Measurements from ENCODE around the gene ANKFN1. TPM values are rescaled to one million over a fixed set of nuclear protein-coding genes. Genes with fewer than 3 reads are reported as not detected.

Gene ANKFN1
- polyA plus RNA-seq, 3 donors, result not detected

DNA sequence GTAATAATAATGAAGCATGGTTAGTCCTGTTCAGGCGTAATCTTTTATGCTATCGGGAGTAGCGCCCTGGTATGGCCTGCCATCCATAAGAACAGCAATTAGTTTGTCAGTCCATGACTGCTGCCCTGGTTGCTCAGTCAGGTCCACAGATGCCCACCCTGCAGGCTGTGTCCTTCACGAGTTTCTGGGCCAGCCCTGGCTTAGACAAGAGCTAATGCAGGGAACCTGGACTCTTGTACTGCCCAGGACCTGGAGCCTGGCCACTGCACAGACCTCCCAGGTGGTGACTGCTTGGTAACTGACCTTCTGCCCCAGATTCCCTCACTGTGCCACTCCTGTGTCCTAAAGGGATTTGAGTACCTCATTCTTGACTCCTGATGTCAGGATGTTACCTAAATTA, 279.2 kb downstream of the ANKFN1 start:
- Histone ChIP-seq H2AFZ (ENCODE audit: insufficient read depth, low read depth, low read length, poor library complexity, severe bottlenecking) (no peak overlapping the region), H3K27me3 (ENCODE audit: control insufficient read depth in 2 of 2, insufficient read depth in 2 of 2, low read length in 2 of 2) (no peaks in the 10 kb centered on the region), H3K4me3 (replicated peaks in 1 of 3; ENCODE audit: low read depth in 2 of 3, low read length in 3 of 3) (no peak overlapping the region), H3K79me2 (ENCODE audit: insufficient read depth, low read length) (no peaks in the 10 kb centered on the region), H3K27ac (ENCODE audit: low read depth in 1 of 2, low read length in 2 of 2) (no peak overlapping the region), H3K9me3 (replicated peaks in 1 of 2; ENCODE audit: control insufficient read depth in 1 of 2, insufficient read depth in 1 of 2, low read length in 2 of 2) (no peaks in the 10 kb centered on the region), H3K36me3 (replicated peaks in 1 of 2; ENCODE audit: control insufficient read depth in 1 of 2, insufficient read depth in 2 of 2, low read length in 2 of 2) (no peaks in the 10 kb centered on the region), H3K4me2 (replicated peaks; ENCODE audit: extremely low read depth, low read length, poor library complexity, severe bottlenecking) (no peak overlapping the region), H4K20me1 (ENCODE audit: insufficient read depth, low read length) (no peaks in the 10 kb centered on the region), H3K4me1 (ENCODE audit: control insufficient read depth in 1 of 2, insufficient read depth in 2 of 2, low read length in 2 of 2) (no peaks in the 10 kb centered on the region), H3K9ac (ENCODE audit: insufficient read depth, low read length, poor library complexity, severe bottlenecking) (no peak overlapping the region)
- Mint-ChIP-seq H3K27ac (no peak overlapping the region), H3K4me3 (no peak overlapping the region), H3K4me1 (no peaks in the 10 kb centered on the region), H3K27me3 (ENCODE audit: low read depth in 3 of 3) (peaks cover 0 to 4% (median 2%) of the 10 kb centered on the region in 3 donors), H3K9me3 (peaks cover 0 to 2% (median 0%) of the 10 kb centered on the region in 7 donors), H3K36me3 (no peaks in the 10 kb centered on the region)
- intact Hi-C loops (cut with micrococcal nuclease), result no loop called here
- DNase-seq, result no peak
- TF ChIP-seq, protein P1, sequence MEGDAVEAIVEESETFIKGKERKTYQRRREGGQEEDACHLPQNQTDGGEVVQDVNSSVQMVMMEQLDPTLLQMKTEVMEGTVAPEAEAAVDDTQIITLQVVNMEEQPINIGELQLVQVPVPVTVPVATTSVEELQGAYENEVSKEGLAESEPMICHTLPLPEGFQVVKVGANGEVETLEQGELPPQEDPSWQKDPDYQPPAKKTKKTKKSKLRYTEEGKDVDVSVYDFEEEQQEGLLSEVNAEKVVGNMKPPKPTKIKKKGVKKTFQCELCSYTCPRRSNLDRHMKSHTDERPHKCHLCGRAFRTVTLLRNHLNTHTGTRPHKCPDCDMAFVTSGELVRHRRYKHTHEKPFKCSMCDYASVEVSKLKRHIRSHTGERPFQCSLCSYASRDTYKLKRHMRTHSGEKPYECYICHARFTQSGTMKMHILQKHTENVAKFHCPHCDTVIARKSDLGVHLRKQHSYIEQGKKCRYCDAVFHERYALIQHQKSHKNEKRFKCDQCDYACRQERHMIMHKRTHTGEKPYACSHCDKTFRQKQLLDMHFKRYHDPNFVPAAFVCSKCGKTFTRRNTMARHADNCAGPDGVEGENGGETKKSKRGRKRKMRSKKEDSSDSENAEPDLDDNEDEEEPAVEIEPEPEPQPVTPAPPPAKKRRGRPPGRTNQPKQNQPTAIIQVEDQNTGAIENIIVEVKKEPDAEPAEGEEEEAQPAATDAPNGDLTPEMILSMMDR (IDR thresholded peaks at IDR 0.05), result no peak
- WGBS (ENCODE audit: insufficient coverage), result 89% methylated on average over 4 of the region's 4 CpGs

DNA sequence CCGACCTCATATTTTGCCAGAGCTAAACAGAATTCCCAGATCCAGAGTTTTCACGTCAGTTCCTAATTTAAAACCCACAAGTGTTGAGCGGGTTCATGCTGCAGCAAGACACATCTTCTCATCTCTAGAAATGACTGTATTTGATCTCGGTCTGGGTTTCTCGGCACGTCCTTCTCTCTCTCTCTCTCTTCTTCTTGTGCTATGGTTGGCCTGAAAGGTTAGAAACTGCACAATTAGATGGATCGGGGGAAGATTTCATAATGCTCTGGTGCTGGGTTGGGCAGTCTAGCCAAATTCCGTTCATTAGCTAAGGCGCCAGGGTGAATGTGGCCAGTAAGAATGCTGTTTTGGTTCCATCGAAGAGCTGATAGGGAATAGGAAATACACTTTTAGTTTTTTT, 281.3 kb downstream of the ANKFN1 start:
- H3K27me3 Mint-ChIP-seq (ENCODE audit: low read depth in 3 of 3), result peaks cover 0 to 2% (median 1%) of the 10 kb centered on the region in 3 donors
- peaks cover 0 to 2% (median 0%) of the 10 kb centered on the region in 7 donors for H3K9me3 Mint-ChIP-seq
- H3K36me3 Mint-ChIP-seq, result no peaks in the 10 kb centered on the region
- 90% methylated on average over 3 of the region's 10 CpGs for WGBS (ENCODE audit: insufficient coverage)
- no peak overlapping the region for H3K27ac Mint-ChIP-seq
- no peak for DNase-seq
- intact Hi-C loops (cut with micrococcal nuclease), result no loop called here
- Histone ChIP-seq H3K27me3 (ENCODE audit: control insufficient read depth in 2 of 2, insufficient read depth in 2 of 2, low read length in 2 of 2) (no peaks in the 10 kb centered on the region), H4K20me1 (ENCODE audit: insufficient read depth, low read length) (no peaks in the 10 kb centered on the region), H3K4me3 (replicated peaks in 1 of 3; ENCODE audit: low read depth in 2 of 3, low read length in 3 of 3) (no peak overlapping the region), H3K4me2 (replicated peaks; ENCODE audit: extremely low read depth, low read length, poor library complexity, severe bottlenecking) (no peak overlapping the region), H3K4me1 (ENCODE audit: control insufficient read depth in 1 of 2, insufficient read depth in 2 of 2, low read length in 2 of 2) (no peaks in the 10 kb centered on the region), H2AFZ (ENCODE audit: insufficient read depth, low read depth, low read length, poor library complexity, severe bottlenecking) (no peak overlapping the region), H3K27ac (ENCODE audit: low read depth in 1 of 2, low read length in 2 of 2) (no peak overlapping the region), H3K9ac (ENCODE audit: insufficient read depth, low read length, poor library complexity, severe bottlenecking) (no peak overlapping the region), H3K9me3 (replicated peaks in 1 of 2; ENCODE audit: control insufficient read depth in 1 of 2, insufficient read depth in 1 of 2, low read length in 2 of 2) (no peaks in the 10 kb centered on the region), H3K79me2 (ENCODE audit: insufficient read depth, low read length) (no peaks in the 10 kb centered on the region), H3K36me3 (replicated peaks in 1 of 2; ENCODE audit: control insufficient read depth in 1 of 2, insufficient read depth in 2 of 2, low read length in 2 of 2) (no peaks in the 10 kb centered on the region)
- H3K4me3 Mint-ChIP-seq, result no peak overlapping the region
- TF ChIP-seq, protein P1 (IDR thresholded peaks at IDR 0.05), result no peak
- peaks cover 5% of the 10 kb centered on the region for H3K4me1 Mint-ChIP-seq
